Measurements from ENCODE around the gene CHRNB2.

Gene CHRNB2

GRCh38 chr1:154539486-154540483 is 27.8 kb upstream of the CHRNB2 start:
- H3K27ac ChIP-seq (ENCODE audit: low read depth, low read length) = no peak overlapping the region
- H3K9me3 ChIP-seq (ENCODE audit: insufficient read depth, low read depth, low read length) = no peaks in the 10 kb centered on the region
- WGBS = 91% methylated on average over 9 of the region's 9 CpGs
- H3K4me1 ChIP-seq (ENCODE audit: insufficient read depth, low read length) = no peaks in the 10 kb centered on the region
- H3K27me3 ChIP-seq (ENCODE audit: insufficient read depth, low read length) = no peaks in the 10 kb centered on the region
- H3K4me3 ChIP-seq (ENCODE audit: low read length) = no peak overlapping the region
- no peak overlapping the region for H3K9ac ChIP-seq (ENCODE audit: low read depth, low read length)
- H3K36me3 ChIP-seq (ENCODE audit: insufficient read depth, low read length) = no peaks in the 10 kb centered on the region

DNA sequence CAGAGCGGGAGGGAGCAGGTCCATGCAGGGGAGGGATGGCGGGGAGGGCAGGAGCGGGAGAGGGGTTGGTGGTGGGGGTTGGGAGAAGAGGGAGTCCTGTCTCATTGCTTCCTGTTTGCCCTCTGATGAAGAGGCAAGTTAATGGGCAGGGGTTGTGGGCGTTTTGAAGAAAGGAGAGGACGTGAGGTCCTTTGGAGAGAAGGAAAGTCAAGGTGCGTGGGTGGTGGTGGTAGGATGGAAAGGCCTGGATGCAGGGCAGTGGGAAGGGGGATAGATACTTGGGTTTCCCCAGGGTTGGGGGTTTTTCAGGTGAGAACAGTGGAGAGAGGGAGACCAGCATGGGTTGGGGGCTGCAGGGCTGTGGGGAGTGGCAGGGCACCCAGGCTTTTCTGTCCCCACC is 26.3 kb upstream of the CHRNB2 start:
- no peaks in the 10 kb centered on the region for H3K9me3 ChIP-seq (ENCODE audit: insufficient read depth, low read depth, low read length)
- H3K27me3 ChIP-seq (ENCODE audit: insufficient read depth, low read length) = no peaks in the 10 kb centered on the region
- H3K4me1 ChIP-seq (ENCODE audit: insufficient read depth, low read length) = no peaks in the 10 kb centered on the region
- WGBS = 55% methylated on average over 6 of the region's 6 CpGs
- no peak overlapping the region for H3K4me3 ChIP-seq (ENCODE audit: low read length)
- no peaks in the 10 kb centered on the region for H3K36me3 ChIP-seq (ENCODE audit: insufficient read depth, low read length)
- H3K9ac ChIP-seq (ENCODE audit: low read depth, low read length) = no peak overlapping the region
- H3K27ac ChIP-seq (ENCODE audit: low read depth, low read length) = no peak overlapping the region

- H3K4me1 ChIP-seq (ENCODE audit: insufficient read depth, low read length) = no peaks in the 10 kb centered on the region
- WGBS = 79% methylated on average over 7 of the region's 13 CpGs
Observed at GRCh38 chr1:154546264-154547063, 21.1 kb upstream of the CHRNB2 start.

GRCh38 chr1:154547105-154547732 is 20.4 kb upstream of the CHRNB2 start:
- no peak overlapping the region for H3K27ac ChIP-seq (ENCODE audit: low read depth, low read length)
- H3K27me3 ChIP-seq (ENCODE audit: insufficient read depth, low read length) = no peaks in the 10 kb centered on the region
- WGBS = 86% methylated on average over 11 of the region's 11 CpGs
- no peak overlapping the region for H3K9ac ChIP-seq (ENCODE audit: low read depth, low read length)
- no peak overlapping the region for H3K4me3 ChIP-seq (ENCODE audit: low read length)
- no peaks in the 10 kb centered on the region for H3K4me1 ChIP-seq (ENCODE audit: insufficient read depth, low read length)
- peaks cover 44% of the 10 kb centered on the region for H3K36me3 ChIP-seq (ENCODE audit: insufficient read depth, low read length)
- no peaks in the 10 kb centered on the region for H3K9me3 ChIP-seq (ENCODE audit: insufficient read depth, low read depth, low read length)

More at GRCh38 chr1:154546264-154547063, 21.1 kb upstream of the CHRNB2 start:
- Histone ChIP-seq H3K27ac (ENCODE audit: low read depth, low read length) (no peak overlapping the region), H3K36me3 (ENCODE audit: insufficient read depth, low read length) (peaks cover 37% of the 10 kb centered on the region), H3K9ac (ENCODE audit: low read depth, low read length) (no peak overlapping the region), H3K4me3 (ENCODE audit: low read length) (no peak overlapping the region), H3K9me3 (ENCODE audit: insufficient read depth, low read depth, low read length) (no peaks in the 10 kb centered on the region), H3K27me3 (ENCODE audit: insufficient read depth, low read length) (no peaks in the 10 kb centered on the region)

GRCh38 chr1:154548028-154548427 is 19.6 kb upstream of the CHRNB2 start:
- Histone ChIP-seq H3K9me3 (ENCODE audit: insufficient read depth, low read depth, low read length) (no peaks in the 10 kb centered on the region), H3K27ac (ENCODE audit: low read depth, low read length) (no peak overlapping the region), H3K27me3 (ENCODE audit: insufficient read depth, low read length) (no peaks in the 10 kb centered on the region), H3K36me3 (ENCODE audit: insufficient read depth, low read length) (peaks cover 52% of the 10 kb centered on the region), H3K4me3 (ENCODE audit: low read length) (no peak overlapping the region), H3K4me1 (ENCODE audit: insufficient read depth, low read length) (no peaks in the 10 kb centered on the region), H3K9ac (ENCODE audit: low read depth, low read length) (no peak overlapping the region)
- WGBS = 90% methylated on average over 1 of the region's 1 CpG

GRCh38 chr1:154549202-154549770 is 18.3 kb upstream of the CHRNB2 start:
- Histone ChIP-seq H3K9me3 (ENCODE audit: insufficient read depth, low read depth, low read length) (no peaks in the 10 kb centered on the region), H3K9ac (ENCODE audit: low read depth, low read length) (no peak overlapping the region), H3K27ac (ENCODE audit: low read depth, low read length) (no peak overlapping the region), H3K27me3 (ENCODE audit: insufficient read depth, low read length) (no peaks in the 10 kb centered on the region), H3K4me1 (ENCODE audit: insufficient read depth, low read length) (no peaks in the 10 kb centered on the region), H3K4me3 (ENCODE audit: low read length) (no peak overlapping the region), H3K36me3 (ENCODE audit: insufficient read depth, low read length) (peaks cover 65% of the 10 kb centered on the region)
- WGBS = 90% methylated on average over 3 of the region's 3 CpGs

DNA sequence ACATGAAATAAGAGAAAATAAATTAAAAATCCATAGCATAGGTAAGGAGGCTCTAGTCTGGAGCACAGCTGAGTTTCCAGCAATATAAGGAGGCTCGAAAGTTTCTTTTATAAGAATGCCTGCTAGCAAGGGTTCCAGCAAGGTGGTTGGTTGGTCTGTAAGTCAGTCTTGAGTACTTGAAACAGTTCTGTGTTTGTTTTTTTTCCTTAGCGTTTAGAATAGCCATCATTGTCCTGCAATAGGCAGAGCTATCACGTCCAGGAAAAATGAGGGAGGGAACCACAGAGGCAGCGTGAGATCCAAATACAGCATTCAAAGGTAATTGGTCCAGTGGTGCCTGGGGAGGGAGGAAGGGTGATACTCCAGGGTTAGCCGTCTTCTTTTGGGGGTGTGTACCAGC is 17.5 kb upstream of the CHRNB2 start:
- 91% methylated on average over 5 of the region's 5 CpGs for WGBS
- H3K4me1 ChIP-seq (ENCODE audit: insufficient read depth, low read length) = no peaks in the 10 kb centered on the region
- H3K36me3 ChIP-seq (ENCODE audit: insufficient read depth, low read length) = peaks cover 73% of the 10 kb centered on the region
- no peaks in the 10 kb centered on the region for H3K27me3 ChIP-seq (ENCODE audit: insufficient read depth, low read length)
- no peak overlapping the region for H3K9ac ChIP-seq (ENCODE audit: low read depth, low read length)
- no peaks in the 10 kb centered on the region for H3K9me3 ChIP-seq (ENCODE audit: insufficient read depth, low read depth, low read length)
- no peak overlapping the region for H3K27ac ChIP-seq (ENCODE audit: low read depth, low read length)
- H3K4me3 ChIP-seq (ENCODE audit: low read length) = no peak overlapping the region

DNA sequence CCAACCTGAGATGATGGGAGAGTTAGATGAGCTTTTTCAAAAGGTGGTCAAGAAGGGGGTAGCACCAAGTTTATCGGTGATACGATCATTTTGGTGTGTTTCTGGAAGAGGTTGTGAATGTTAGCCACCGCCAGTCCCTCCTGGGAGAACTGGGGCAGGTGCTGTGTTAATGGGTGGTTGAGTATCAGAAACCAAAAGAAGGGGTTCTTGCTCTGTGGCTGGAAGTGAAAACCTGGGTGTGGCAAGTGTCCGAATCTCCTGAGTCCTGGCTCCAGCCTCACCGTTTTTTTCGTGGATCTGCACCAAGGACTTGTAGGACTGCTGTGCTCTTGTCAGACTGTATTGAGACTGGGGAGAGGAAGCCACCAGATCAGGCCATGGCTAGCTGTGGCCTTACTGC is 16.9 kb upstream of the CHRNB2 start:
- Histone ChIP-seq H3K4me3 (ENCODE audit: low read length) (no peak overlapping the region), H3K27ac (ENCODE audit: low read depth, low read length) (no peak overlapping the region), H3K9me3 (ENCODE audit: insufficient read depth, low read depth, low read length) (no peaks in the 10 kb centered on the region), H3K27me3 (ENCODE audit: insufficient read depth, low read length) (no peaks in the 10 kb centered on the region), H3K36me3 (ENCODE audit: insufficient read depth, low read length) (peaks cover 79% of the 10 kb centered on the region), H3K4me1 (ENCODE audit: insufficient read depth, low read length) (no peaks in the 10 kb centered on the region), H3K9ac (ENCODE audit: low read depth, low read length) (no peak overlapping the region)
- WGBS = 75% methylated on average over 6 of the region's 6 CpGs

DNA sequence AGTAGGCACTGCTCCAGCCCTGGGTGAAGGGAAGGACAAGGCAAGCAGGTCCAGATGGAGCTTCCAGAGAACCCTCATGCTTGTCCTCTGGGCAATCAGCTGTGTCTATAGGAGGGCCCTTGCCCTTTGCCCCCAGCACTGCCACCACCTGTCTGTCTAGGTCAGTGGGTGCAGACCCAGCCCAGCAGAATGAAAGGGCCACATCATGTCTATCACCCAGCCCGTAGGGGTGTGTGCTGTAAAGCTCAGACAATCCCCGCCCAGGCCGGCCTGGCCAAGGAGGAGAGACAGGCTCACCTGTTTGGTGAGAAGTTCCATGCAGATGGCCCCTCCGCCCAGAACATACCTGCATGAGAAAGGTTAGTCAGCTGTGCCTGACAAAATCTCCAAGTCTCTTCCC is 16.1 kb upstream of the CHRNB2 start:
- 89% methylated on average over 4 of the region's 4 CpGs for whole genome bisulfite sequencing
- Histone ChIP-seq H3K36me3 (ENCODE audit: insufficient read depth, low read length) (peaks cover 84% of the 10 kb centered on the region), H3K27ac (ENCODE audit: low read depth, low read length) (no peak overlapping the region), H3K9me3 (ENCODE audit: insufficient read depth, low read depth, low read length) (no peaks in the 10 kb centered on the region), H3K9ac (ENCODE audit: low read depth, low read length) (no peak overlapping the region), H3K4me3 (ENCODE audit: low read length) (no peak overlapping the region), H3K27me3 (ENCODE audit: insufficient read depth, low read length) (no peaks in the 10 kb centered on the region), H3K4me1 (ENCODE audit: insufficient read depth, low read length) (peaks cover 6% of the 10 kb centered on the region)

DNA sequence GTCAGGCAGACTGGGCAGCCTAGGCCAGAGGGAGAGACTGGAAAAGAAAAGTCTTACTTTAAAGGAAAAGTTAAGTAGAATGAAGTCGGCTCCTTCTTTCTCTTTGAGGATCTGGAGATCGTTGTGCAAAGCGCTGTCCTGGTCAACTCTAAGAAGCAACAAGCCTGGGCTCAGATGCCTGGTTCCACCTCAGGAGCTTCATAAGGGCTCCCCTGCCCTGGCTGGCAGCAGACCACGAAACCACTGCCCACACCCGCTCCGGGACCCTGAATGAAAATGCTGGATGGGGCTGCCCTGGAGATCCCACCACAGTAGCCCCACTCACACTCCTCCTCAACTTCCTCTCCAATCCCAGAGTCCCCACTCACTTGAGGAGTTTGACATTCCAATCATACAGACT is 15.5 kb upstream of the CHRNB2 start:
- Histone ChIP-seq H3K36me3 (ENCODE audit: insufficient read depth, low read length) (peaks cover 84% of the 10 kb centered on the region), H3K9ac (ENCODE audit: low read depth, low read length) (no peak overlapping the region), H3K4me1 (ENCODE audit: insufficient read depth, low read length) (peaks cover 11% of the 10 kb centered on the region), H3K27ac (ENCODE audit: low read depth, low read length) (no peak overlapping the region), H3K27me3 (ENCODE audit: insufficient read depth, low read length) (no peaks in the 10 kb centered on the region), H3K4me3 (ENCODE audit: low read length) (no peak overlapping the region), H3K9me3 (ENCODE audit: insufficient read depth, low read depth, low read length) (no peaks in the 10 kb centered on the region)
- WGBS = 94% methylated on average over 6 of the region's 6 CpGs
